GM21619 (cell line): Measurements from ENCODE around the gene EMC7.

Experiments
- ATAC-seq: cut with Tn5 transposase; IDR thresholded peaks from one replicate; pipeline ENCODE4 v1.9.1; 2021; ENCODE audit not compliant: unreplicated experiment

Gene EMC7

DNA sequence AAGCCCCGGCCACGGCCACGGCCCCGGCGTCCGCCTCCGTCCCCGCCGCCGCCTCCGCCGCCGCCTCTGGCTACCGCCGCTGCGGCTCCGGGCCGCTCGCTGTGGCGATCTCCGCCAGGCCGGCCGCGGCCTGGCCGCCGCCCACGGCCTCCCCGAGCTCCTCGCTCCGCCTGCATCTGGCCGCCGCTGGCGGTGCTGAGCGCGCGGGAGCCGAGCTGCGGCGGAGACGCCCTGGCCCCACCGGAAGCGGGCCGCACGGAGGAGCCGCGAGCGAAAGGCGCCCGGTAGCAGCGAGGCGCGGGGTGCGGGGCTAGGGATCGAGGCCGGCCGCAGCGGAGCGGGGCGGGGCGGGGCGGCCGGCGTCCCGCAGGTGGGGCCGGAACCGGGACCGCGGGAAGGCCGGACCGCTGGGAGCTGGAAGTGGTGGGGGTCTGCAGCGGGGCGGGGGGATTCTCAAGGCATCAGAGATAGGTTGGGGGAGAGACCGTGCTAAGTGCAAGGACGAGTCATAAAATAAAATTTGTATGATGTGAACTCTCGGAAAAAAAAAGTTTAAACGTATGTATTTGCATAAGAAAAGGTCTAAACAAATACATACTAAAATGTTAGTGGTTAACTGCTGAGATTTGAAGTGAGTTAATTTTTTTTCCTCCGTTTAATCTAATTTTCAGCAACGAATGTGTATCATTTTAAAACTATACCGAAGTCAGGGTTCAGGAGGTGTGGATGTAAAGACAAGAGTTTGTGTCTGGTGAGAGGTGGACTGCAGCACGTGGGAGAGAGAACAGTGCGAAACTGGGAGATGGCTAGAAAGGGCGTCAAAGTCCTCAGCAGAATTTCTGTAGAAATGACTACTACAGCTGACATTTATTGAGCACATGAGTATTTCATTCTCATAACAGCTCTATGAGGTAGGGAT, 62.5 kb downstream of the EMC7 start, which contains the start of gene AVEN:
AVEN (minus strand) TSS at position 334 of the 919 bp plus-strand sequence; CDS start at position 176, 158 bp downstream.
- ATAC-seq, result peak; percentile 36

DNA sequence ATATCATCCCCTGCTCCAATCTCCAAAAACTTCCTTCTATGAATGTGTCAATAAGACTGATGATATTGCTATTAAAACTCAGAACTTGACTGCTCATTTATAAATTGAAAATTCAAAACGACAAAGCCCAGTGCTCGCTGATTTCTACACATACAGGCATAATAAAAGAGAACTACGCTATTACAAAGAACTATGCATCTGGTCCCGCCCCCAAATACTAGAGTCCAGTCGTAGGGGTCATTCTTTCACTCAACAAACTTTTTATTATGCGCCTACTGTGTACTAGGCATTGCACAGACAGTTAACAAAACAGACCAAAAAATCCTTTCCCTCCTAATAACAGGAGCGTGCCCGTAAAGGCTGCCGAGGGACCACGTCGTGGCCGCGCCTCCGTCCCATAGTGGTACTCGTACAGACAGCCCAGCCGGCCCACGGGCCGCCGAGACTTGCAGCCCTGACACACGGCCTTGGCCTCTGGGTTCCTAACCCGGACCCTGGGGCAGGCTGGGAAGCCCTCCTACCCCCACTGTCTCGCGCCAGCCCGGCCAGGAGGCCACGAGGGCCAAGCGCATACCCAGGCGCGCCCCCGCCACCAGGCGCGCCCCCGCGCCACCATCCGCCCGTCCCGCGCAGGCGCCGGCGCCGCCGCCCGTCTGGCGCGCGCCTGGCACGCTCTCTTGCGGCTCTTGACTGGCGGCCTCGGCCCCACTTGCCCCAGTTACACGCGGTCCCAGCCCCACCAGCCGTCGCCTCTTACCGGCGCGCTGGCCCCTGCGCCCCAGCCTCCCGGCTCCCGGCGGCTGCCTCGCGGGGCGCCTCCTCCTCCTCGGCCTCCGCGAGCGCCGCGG, 63.4 kb downstream of the EMC7 start:
- peak; percentile 62 for ATAC-seq
